WTC11 (cell line): Measurements from ENCODE around the gene ELMO1. TPM values are rescaled to one million over a fixed set of nuclear protein-coding genes. Genes with fewer than 3 reads are reported as not detected.

Source experiments
- ATAC-seq: fragments of 200-7000 bp; cut with Tn5 transposase; 2 replicates; pipeline ENCODE4 v1.10.0; 2021; ENCODE audit warnings: mild to moderate bottlenecking, moderate library complexity
- CTCF ChIA-PET: fragments of 300-600 bp; sonication (Branson Sonifier 250); formaldehyde crosslinking; loops from one replicate; lab custom pipeline; 2021; ENCODE audit warnings: antibody characterized with exemption; lab: Charles Lee
- POLR2A ChIA-PET: fragments of 350-600 bp; sonication (Branson Sonifier 250); formaldehyde crosslinking; loops from one replicate; lab custom pipeline; 2021; ENCODE audit warnings: antibody characterized with exemption; lab: Charles Lee
- DNase-seq: peaks from one replicate; pipeline ENCODE4 v3.0.0; 2021; ENCODE audit warnings: low spot score
- H3K27ac Mint-ChIP-seq: 2 replicates; pipeline ENCODE4 v1.8.0; 2021; ENCODE audit warnings: mixed read lengths
- H3K27me3 Mint-ChIP-seq: 2 replicates; pipeline ENCODE4 v1.8.0; 2021; ENCODE audit warnings: low read depth, mild to moderate bottlenecking, moderate library complexity, mixed read lengths
- H3K36me3 Mint-ChIP-seq: 2 replicates; pipeline ENCODE4 v1.8.0; 2021; ENCODE audit warnings: mixed read lengths
- H3K4me1 Mint-ChIP-seq: 2 replicates; pipeline ENCODE4 v1.8.0; 2022; ENCODE audit warnings: mixed read lengths
- H3K4me3 Mint-ChIP-seq: 2 replicates; pipeline ENCODE4 v1.8.0; 2021; ENCODE audit warnings: mild to moderate bottlenecking, moderate library complexity, mixed read lengths
- H3K9me3 Mint-ChIP-seq: 2 replicates; pipeline ENCODE4 v1.8.0; 2021; ENCODE audit warnings: mixed read lengths
- ATF3 ChIP-seq: sonication (generic); formaldehyde crosslinking; conservative IDR thresholded peaks from 2 replicates; pipeline ENCODE4 v1.8.1; 2022; ENCODE audit warnings: mild to moderate bottlenecking, missing genetic modification reagents
- CDX4 ChIP-seq: fragments of 250-450 bp; sonication (Bioruptor Pico); IDR thresholded peaks from 2 replicates; pipeline ENCODE4 v1.9.0; 2021; ENCODE audit warnings: moderate library complexity, mild to moderate bottlenecking, inconsistent platforms, borderline replicate concordance
- E2F4 ChIP-seq: sonication (generic); formaldehyde crosslinking; IDR thresholded peaks from 2 replicates; pipeline ENCODE4 v1.8.1; 2022; ENCODE audit warnings: low read depth, mild to moderate bottlenecking, moderate library complexity, missing genetic modification reagents, borderline replicate concordance
- E2F5 ChIP-seq: sonication (generic); formaldehyde crosslinking; IDR thresholded peaks from 2 replicates; pipeline ENCODE4 v1.8.1; 2022; ENCODE audit warnings: mild to moderate bottlenecking, moderate library complexity, missing genetic modification reagents
- ERG ChIP-seq: fragments of 250-450 bp; sonication (Bioruptor Pico); IDR thresholded peaks from 2 replicates; pipeline ENCODE4 v1.8.0; 2021; ENCODE audit warnings: mild to moderate bottlenecking
- GTF2I ChIP-seq: fragments of 250-450 bp; sonication (Bioruptor Pico); conservative IDR thresholded peaks from 2 replicates; pipeline ENCODE4 v1.4.0; 2021; ENCODE audit warnings: mild to moderate bottlenecking
- JAZF1 ChIP-seq: fragments of 250-450 bp; sonication (Bioruptor Pico); IDR thresholded peaks from 2 replicates; pipeline ENCODE4 v1.9.0; 2021; ENCODE audit warnings: moderate library complexity, mild to moderate bottlenecking, inconsistent platforms
- MAX ChIP-seq: sonication (generic); formaldehyde crosslinking; IDR thresholded peaks from 2 replicates; pipeline ENCODE4 v1.8.0; 2022; ENCODE audit warnings: mild to moderate bottlenecking, missing genetic modification reagents
- MYBL2 ChIP-seq: sonication (generic); formaldehyde crosslinking; IDR thresholded peaks from 2 replicates; pipeline ENCODE4 v1.8.1; 2023; ENCODE audit warnings: mild to moderate bottlenecking, moderate library complexity, missing genetic modification reagents
- NR2C2 ChIP-seq: sonication (generic); formaldehyde crosslinking; IDR thresholded peaks from 2 replicates; pipeline ENCODE4 v1.8.0; 2022; ENCODE audit warnings: mild to moderate bottlenecking, missing genetic modification reagents
- NR3C1 ChIP-seq: sonication (generic); formaldehyde crosslinking; conservative IDR thresholded peaks from 2 replicates; pipeline ENCODE4 v1.8.1; 2023; ENCODE audit warnings: low read depth, mild to moderate bottlenecking, missing genetic modification reagents
- OVOL2 ChIP-seq: fragments of 250-450 bp; sonication (Bioruptor Pico); IDR thresholded peaks from 2 replicates; pipeline ENCODE4 v1.9.0; 2021; ENCODE audit warnings: mild to moderate bottlenecking, borderline replicate concordance
- SMAD4 ChIP-seq: sonication (generic); formaldehyde crosslinking; IDR thresholded peaks from 2 replicates; pipeline ENCODE4 v1.8.0; 2022; ENCODE audit warnings: mild to moderate bottlenecking, missing genetic modification reagents
- TEAD4 ChIP-seq: sonication (generic); formaldehyde crosslinking; IDR thresholded peaks from 2 replicates; pipeline ENCODE4 v1.8.0; 2022; ENCODE audit warnings: mild to moderate bottlenecking, missing genetic modification reagents
- TP53 ChIP-seq: sonication (generic); formaldehyde crosslinking; IDR thresholded peaks from 2 replicates; pipeline ENCODE4 v1.8.1; 2023; ENCODE audit warnings: mild to moderate bottlenecking, missing genetic modification reagents
- USF2 ChIP-seq: sonication (generic); formaldehyde crosslinking; IDR thresholded peaks from 2 replicates; pipeline ENCODE4 v1.8.1; 2023; ENCODE audit warnings: mild to moderate bottlenecking, missing genetic modification reagents, moderate library complexity
- ZNF219 ChIP-seq: sonication (generic); formaldehyde crosslinking; IDR thresholded peaks from 2 replicates; pipeline ENCODE4 v1.8.0; 2023; ENCODE audit warnings: missing genetic modification reagents, mild to moderate bottlenecking, borderline replicate concordance
- ZNF263 ChIP-seq: sonication (generic); formaldehyde crosslinking; IDR thresholded peaks from 2 replicates; pipeline ENCODE4 v1.8.1; 2022; ENCODE audit warnings: low read depth, mild to moderate bottlenecking, moderate library complexity, missing genetic modification reagents
- ZNF281 ChIP-seq: sonication (generic); formaldehyde crosslinking; IDR thresholded peaks from 2 replicates; pipeline ENCODE4 v1.8.0; 2023; ENCODE audit warnings: mild to moderate bottlenecking, missing genetic modification reagents
- ZNF317 ChIP-seq: sonication (generic); formaldehyde crosslinking; IDR thresholded peaks from 2 replicates; pipeline ENCODE4 v1.8.1; 2023; ENCODE audit warnings: low read depth, mild to moderate bottlenecking, moderate library complexity, missing genetic modification reagents, borderline replicate concordance
- ZNF416 ChIP-seq: fragments of 250-450 bp; sonication (Bioruptor Pico); IDR thresholded peaks from 2 replicates; pipeline ENCODE4 v1.9.0; 2021; ENCODE audit warnings: mild to moderate bottlenecking, inconsistent platforms
- total RNA-seq: library from RNA; stranded (reverse); gene quantifications from 3 replicates; pipeline ENCODE4 v1.2.3, GENCODE V29; 2021

ELMO1 gene
- total RNA-seq, 1 experiment from 2014 or later = 19.4 TPM

- Mint-ChIP-seq H3K27ac (no peak overlapping the region), H3K9me3 (peaks cover 13% of the 10 kb centered on the region), H3K4me3 (no peak overlapping the region), H3K27me3 (no peaks in the 10 kb centered on the region), H3K36me3 (peaks cover 3% of the 10 kb centered on the region; the same call in 1 of the 2 replicates), H3K4me1 (peaks cover 10% of the 10 kb centered on the region; the same call in 1 of the 2 replicates)
- ChIA-PET POLR2A (no interaction called here), CTCF (interaction anchor here (1.1 kb wide), 2 partner anchors 14 to 43 kb away, joined by 3 to 4 read pairs; no protein-coding TSS in a partner anchor)
- DNase-seq = no peak
- ATAC-seq = no peak
- TF ChIP-seq GTF2I (CRISPR knock-in tag) (no peak), NR2C2 (CRISPR knock-in tag) (no peak), USF2 (CRISPR knock-in tag) (no peak), JAZF1 (CRISPR knock-in tag) (no peak), TP53 (no peak), OVOL2 (CRISPR knock-in tag) (no peak), CDX4 (CRISPR knock-in tag) (no peak), NR3C1 (CRISPR knock-in tag) (no peak), TEAD4 (no peak), ERG (CRISPR knock-in tag) (no peak), ATF3 (CRISPR knock-in tag) (no peak), ZNF219 (no peak)
Observed at GRCh38 chr7:36923943-36924436, 524.7 kb downstream of the ELMO1 start.

- ChIA-PET POLR2A (no interaction called here), CTCF (interaction anchor here (1.1 kb wide), 1 partner anchor 15 kb away, joined by 4 read pairs; no protein-coding TSS in a partner anchor)
- peaks cover 13% of the 10 kb centered on the region for H3K9me3 Mint-ChIP-seq
- peaks cover 3% of the 10 kb centered on the region; the same call in 1 of the 2 replicates for H3K36me3 Mint-ChIP-seq
- no peaks in the 10 kb centered on the region for H3K27me3 Mint-ChIP-seq
- ATAC-seq (no peak), DNase-seq (no peak)
- TF ChIP-seq ZNF317 (CRISPR knock-in tag) (no peak), SMAD4 (CRISPR knock-in tag) (no peak), MAX (no peak), E2F4 (CRISPR knock-in tag) (no peak), MYBL2 (CRISPR knock-in tag) (no peak), ZNF416 (CRISPR knock-in tag) (no peak), ZNF281 (no peak), ZNF263 (CRISPR knock-in tag) (no peak), E2F5 (CRISPR knock-in tag) (no peak)
- no peak overlapping the region for H3K4me3 Mint-ChIP-seq
- H3K27ac Mint-ChIP-seq = no peak overlapping the region
- H3K4me1 Mint-ChIP-seq = peaks cover 10% of the 10 kb centered on the region; the same call in 1 of the 2 replicates
Observed at GRCh38 chr7:36923185-36923584, 525.5 kb downstream of the ELMO1 start.
